ENCODE data around the gene TPD52L1. TPM values are rescaled to one million over a fixed set of nuclear protein-coding genes. Genes with fewer than 3 reads are reported as not detected.

Gene TPD52L1
- total RNA-seq, 4 donors from 2014 or later: 13.4 to 39.6 (median 21.2) TPM

GRCh38 chr6:125312950-125313349 is 159.4 kb downstream of the TPD52L1 start:
- Histone ChIP-seq H3K27me3 (no peaks in the 10 kb centered on the region), H3K4me1 (peaks cover 0 to 1% (median 0%) of the 10 kb centered on the region in 4 donors), H3K9me3 (no peaks in the 10 kb centered on the region), H3K27ac (no peak overlapping the region), H3K36me3 (no peaks in the 10 kb centered on the region), H3K4me3 (no peak overlapping the region)
- TF ChIP-seq CTCF (IDR thresholded peaks at IDR 0.05): no peak
- no peak for TF ChIP-seq POLR2A (IDR thresholded peaks at IDR 0.05)
- DNase-seq: no peak

Other genes starting within 250 kb of the TPD52L1 start
- gene RNF217, start 191.3 kb upstream of the TPD52L1 start, total RNA-seq: 10 to 100 TPM in 3 of 4 donors, 1 to 10 TPM in 1; 7.4 to 60.1 (median 23.5) TPM
- gene HDDC2, start 148.2 kb downstream of the TPD52L1 start, total RNA-seq: 10 to 100 TPM; 19.9 to 56.9 (median 40.8) TPM